Liver (tissue), 3 donors: ENCODE results near the gene FLT1.

ENCODE experiments used
- CTCF ChIP-seq: fragments of 150-350 bp; IDR thresholded peaks from 2 replicates; pipeline ENCODE4 v1.5.1; 2017; ENCODE audit warnings: improper control_type of control experiment, low read depth, low read length; ENCODE audit not compliant: missing input control
- EGR1 ChIP-seq, 2 donors: IDR thresholded peaks; 2 replicates each; pipeline ENCODE4 v1.6.1; 2016 to 2018; ENCODE audit warnings: antibody characterized with exemption in 2 of 2, low read depth in 2 of 2
- HNF4A ChIP-seq, 2 donors: conservative IDR thresholded peaks; 2 replicates each; pipeline ENCODE4 v1.6.1; 2016; ENCODE audit warnings: antibody characterized with exemption in 2 of 2, mild to moderate bottlenecking in 2 of 2
- REST ChIP-seq: IDR thresholded peaks from 2 replicates; pipeline ENCODE4 v1.6.1; 2016; ENCODE audit warnings: antibody characterized with exemption, mild to moderate bottlenecking
- ZBTB33 ChIP-seq: IDR thresholded peaks from 2 replicates; pipeline ENCODE4 v1.6.1; 2016; ENCODE audit warnings: antibody characterized with exemption
- donor health status: healthy.
- donor health status: healthy.

- TF ChIP-seq REST (no peak), EGR1 (IDR thresholded peaks at IDR 0.05; ENCODE audit: low read depth in 2 of 2) (no peak), CTCF (no peak), HNF4A (conservative IDR thresholded peaks at IDR 0.05) (no peak), ZBTB33 (no peak)
These were observed 56.2 kb downstream of the FLT1 start for GRCh38 chr13:28438598-28439334.
